GM21619 (cell line): ENCODE data around the gene COBL.

Experiments
- ATAC-seq: cut with Tn5 transposase; IDR thresholded peaks from one replicate; pipeline ENCODE4 v1.9.1; 2021; ENCODE audit not compliant: unreplicated experiment

Gene COBL

GRCh38 chr7:51316666-51317581 lies at the start of gene COBL:
Gene COBL, minus strand, starts transcription at chr7:51316809. Its CDS starts 176 bp downstream, at chr7:51316633.
- ATAC-seq = no peak

- no peak for ATAC-seq
Observed at GRCh38 chr7:51366172-51366728, 49.6 kb upstream of the COBL start.

- no peak for ATAC-seq
Observed at GRCh38 chr7:51357821-51358220, 41.2 kb upstream of the COBL start.

- no peak for ATAC-seq
Observed at GRCh38 chr7:51356849-51357516, 40.4 kb upstream of the COBL start.

- ATAC-seq = no peak
Observed at GRCh38 chr7:51354897-51355296, 38.3 kb upstream of the COBL start.

GRCh38 chr7:51354434-51354833 lies 37.8 kb upstream of the COBL start:
- ATAC-seq = no peak

- no peak for ATAC-seq
Observed at GRCh38 chr7:51352174-51353100, 35.8 kb upstream of the COBL start.

GRCh38 chr7:51351661-51352060 lies 35.1 kb upstream of the COBL start:
- no peak for ATAC-seq

- no peak for ATAC-seq
Observed at GRCh38 chr7:51350546-51350896, 33.9 kb upstream of the COBL start.

- no peak for ATAC-seq
Observed at GRCh38 chr7:51349820-51350545, 33.4 kb upstream of the COBL start.

GRCh38 chr7:51346126-51346525 lies 29.5 kb upstream of the COBL start:
- ATAC-seq = no peak

GRCh38 chr7:51344406-51345138 lies 28.0 kb upstream of the COBL start:
- ATAC-seq = no peak

- no peak for ATAC-seq
Observed at GRCh38 chr7:51340936-51341335, 24.3 kb upstream of the COBL start.

GRCh38 chr7:51340029-51340838 lies 23.6 kb upstream of the COBL start:
- no peak for ATAC-seq

- no peak for ATAC-seq
Observed at GRCh38 chr7:51335057-51335456, 18.4 kb upstream of the COBL start.

GRCh38 chr7:51329696-51330263 lies 13.2 kb upstream of the COBL start:
- no peak for ATAC-seq

- no peak for ATAC-seq
Observed at GRCh38 chr7:51328351-51328801, 11.8 kb upstream of the COBL start.

GRCh38 chr7:51327287-51327717 lies 10.7 kb upstream of the COBL start:
- no peak for ATAC-seq
